NT2/D1 (cell line): Measurements from ENCODE around the gene DENND6B.
A peak's percentile ranks its signal among the peaks of the same experiment; 100 is the strongest.
"Not testable (repeated sequence)": the region's sequence is repeated elsewhere in the genome, so short reads cannot be mapped to it uniquely, and the experiment has no call there.

Experiments
- DNase-seq: peaks from one replicate; pipeline ENCODE4 v3.0.0-alpha.2; 2011; ENCODE audit warnings: low read depth, low spot score
- H3K27me3 ChIP-seq: 2 replicates; pipeline ENCODE4 v1.6.0; 2011; ENCODE audit warnings: mild to moderate bottlenecking; ENCODE audit not compliant: insufficient read length, insufficient read depth
- H3K36me3 ChIP-seq: 2 replicates; pipeline ENCODE4 v1.6.1; 2011; ENCODE audit warnings: mild to moderate bottlenecking, low read length, mixed read lengths; ENCODE audit not compliant: insufficient read depth, insufficient read length
- H3K4me1 ChIP-seq: 2 replicates; pipeline ENCODE4 v1.5.1; 2011; ENCODE audit not compliant: insufficient read depth, insufficient read length
- H3K4me3 ChIP-seq: 2 replicates; pipeline ENCODE4 v1.5.1; 2011; ENCODE audit warnings: low read depth; ENCODE audit not compliant: insufficient read length
- H3K9ac ChIP-seq: 2 replicates; pipeline ENCODE4 v1.6.0; 2011; ENCODE audit warnings: low read depth; ENCODE audit not compliant: insufficient read length
- H3K9me3 ChIP-seq: 2 replicates; pipeline ENCODE4 v1.5.1; 2011; ENCODE audit warnings: mild to moderate bottlenecking, low read length; ENCODE audit not compliant: insufficient read depth
- SUZ12 ChIP-seq: IDR thresholded peaks from 2 replicates; pipeline ENCODE4 v1.6.1; 2011; ENCODE audit not compliant: insufficient read length, insufficient read depth; ENCODE audit errors: extremely low read depth
- YY1 ChIP-seq: IDR thresholded peaks from 2 replicates; pipeline ENCODE4 v1.6.1; 2011; ENCODE audit not compliant: insufficient read length, insufficient read depth
- ZNF274 ChIP-seq: IDR thresholded peaks from 2 replicates; pipeline ENCODE4 v1.6.1; 2011; ENCODE audit warnings: mild to moderate bottlenecking, low read depth, low read length

The DENND6B gene

GRCh38 chr22:50338042-50338573, 11.3 kb upstream of the DENND6B start:
- H3K4me1 ChIP-seq: peaks cover 12% of the 10 kb centered on the region
- H3K9ac ChIP-seq: no peak overlapping the region
- H3K4me3 ChIP-seq: no peak overlapping the region
- no peak for TF ChIP-seq ZNF274
- no peak for TF ChIP-seq YY1
- no peak for TF ChIP-seq SUZ12
- peaks cover 5% of the 10 kb centered on the region; the same call in 1 of the 2 replicates for H3K9me3 ChIP-seq
- no peaks in the 10 kb centered on the region for H3K36me3 ChIP-seq
- DNase-seq: no peak
- peaks cover 3% of the 10 kb centered on the region for H3K27me3 ChIP-seq

- no peak for TF ChIP-seq SUZ12
- TF ChIP-seq ZNF274: no peak
- no peak for TF ChIP-seq YY1
- peaks cover 5% of the 10 kb centered on the region; the same call in 1 of the 2 replicates for H3K9me3 ChIP-seq
- no peak overlapping the region for H3K9ac ChIP-seq
- no peaks in the 10 kb centered on the region for H3K36me3 ChIP-seq
- H3K4me3 ChIP-seq: no peak overlapping the region
- peaks cover 12% of the 10 kb centered on the region for H3K4me1 ChIP-seq
- no peak for DNase-seq
- peaks cover 3% of the 10 kb centered on the region for H3K27me3 ChIP-seq
These were observed 10.6 kb upstream of the DENND6B start for GRCh38 chr22:50337262-50338041.

GRCh38 chr22:50334433-50334832, 7.6 kb upstream of the DENND6B start:
- H3K4me1 ChIP-seq, H3K4me3 ChIP-seq, DNase-seq: not testable (repeated sequence)

DNA sequence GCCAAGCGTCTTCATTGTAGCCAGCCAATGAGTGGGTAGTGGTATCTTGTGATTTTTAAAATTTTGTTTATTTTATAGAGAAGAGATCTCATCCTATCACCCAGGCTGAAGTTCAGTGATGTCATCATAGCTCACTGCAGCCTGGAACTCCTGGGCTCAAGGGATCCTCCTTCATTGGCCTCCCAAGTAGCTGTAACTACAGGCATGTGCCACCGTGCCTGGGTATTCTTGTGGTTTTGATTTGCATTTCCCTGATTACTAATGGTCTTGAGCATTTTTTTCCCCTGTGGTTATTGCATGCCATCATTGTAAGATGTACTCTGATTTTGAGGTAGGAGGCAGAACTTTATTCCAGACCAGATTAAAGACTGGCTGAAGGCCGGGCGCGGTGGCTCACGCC, 2.4 kb upstream of the DENND6B start:
- no peaks in the 10 kb centered on the region for H3K9me3 ChIP-seq
- DNase-seq: no peak
- TF ChIP-seq SUZ12: no peak
- TF ChIP-seq YY1: no peak
- no peak for TF ChIP-seq ZNF274
- no peak overlapping the region for H3K9ac ChIP-seq
- peaks cover 10% of the 10 kb centered on the region for H3K4me1 ChIP-seq
- no peak overlapping the region for H3K4me3 ChIP-seq
- H3K36me3 ChIP-seq: no peaks in the 10 kb centered on the region
- H3K27me3 ChIP-seq: peaks cover 17% of the 10 kb centered on the region

More at GRCh38 chr22:50334433-50334832, 7.6 kb upstream of the DENND6B start:
- H3K36me3 ChIP-seq, H3K9ac ChIP-seq, H3K27me3 ChIP-seq, H3K9me3 ChIP-seq: not testable (repeated sequence)

GRCh38 chr22:50327711-50328019, 853 bp upstream of the DENND6B start:
- H3K4me1 ChIP-seq: peaks cover 10% of the 10 kb centered on the region
- TF ChIP-seq ZNF274 (no peak), YY1 (no peak), SUZ12 (no peak)

GRCh38 chr22:50326225-50326955, 422 bp downstream of the DENND6B start:
- Histone ChIP-seq H3K4me3 (peak overlapping the region; percentile 60), H3K4me1 (peaks cover 10% of the 10 kb centered on the region), H3K36me3 (no peaks in the 10 kb centered on the region), H3K27me3 (peaks cover 17% of the 10 kb centered on the region), H3K9ac (peak overlapping the region; percentile 76), H3K9me3 (no peaks in the 10 kb centered on the region)
- no peak for DNase-seq
- no peak for TF ChIP-seq YY1
- TF ChIP-seq SUZ12: no peak
- no peak for TF ChIP-seq ZNF274

More at GRCh38 chr22:50327711-50328019, 853 bp upstream of the DENND6B start:
- H3K4me3 ChIP-seq: peak overlapping the region; percentile 69
- no peak for DNase-seq
- no peaks in the 10 kb centered on the region for H3K36me3 ChIP-seq
- H3K9me3 ChIP-seq: no peaks in the 10 kb centered on the region
- H3K27me3 ChIP-seq: peaks cover 17% of the 10 kb centered on the region
- H3K9ac ChIP-seq: peak overlapping the region; percentile 93

- Histone ChIP-seq H3K27me3 (peaks cover 17% of the 10 kb centered on the region), H3K9ac (no peak overlapping the region), H3K4me1 (peaks cover 10% of the 10 kb centered on the region), H3K9me3 (no peaks in the 10 kb centered on the region), H3K36me3 (no peaks in the 10 kb centered on the region), H3K4me3 (no peak overlapping the region)
- TF ChIP-seq ZNF274: no peak
- TF ChIP-seq YY1: no peak
- no peak for TF ChIP-seq SUZ12
- no peak for DNase-seq
These were observed 1.2 kb downstream of the DENND6B start for GRCh38 chr22:50325444-50326224.
